ENCODE results near the gene CHRM5. TPM values are rescaled to one million over a fixed set of nuclear protein-coding genes. Genes with fewer than 3 reads are reported as not detected.

CHRM5 gene
- total RNA-seq, 1 experiment from 2014 or later = not detected

- no peak for DNase-seq (ENCODE audit: low read depth, low spot score)
- Histone ChIP-seq H3K27me3 (ENCODE audit: insufficient read depth, low read length) (no peaks in the 10 kb centered on the region), H3K9me2 (ENCODE audit: insufficient read depth) (no peaks in the 10 kb centered on the region), H3K4me3 (replicated peaks in 1 of 2; ENCODE audit: low read depth in 1 of 2, low read length in 2 of 2) (no peak overlapping the region), H3K4me1 (ENCODE audit: control insufficient read depth in 1 of 2, insufficient read depth in 2 of 2, low read length in 2 of 2) (peaks cover under 1 to 7% of the 10 kb centered on the region in 2 experiments; a peak in 2 of 4 replicates), H3K79me2 (ENCODE audit: insufficient read depth, low read length) (no peaks in the 10 kb centered on the region), H2AFZ (ENCODE audit: low read depth, low read length, poor library complexity, severe bottlenecking) (no peak overlapping the region), H3K4me2 (ENCODE audit: low read length) (no peak overlapping the region), H3K27ac (ENCODE audit: low read depth, low read length) (no peak overlapping the region), H3K9me3 (ENCODE audit: control insufficient read depth in 1 of 2, insufficient read depth in 1 of 2, low read depth in 1 of 2, low read length in 2 of 2) (peaks cover 0 to 5% of the 10 kb centered on the region in 2 experiments; a peak in 1 of 4 replicates), H3K9ac (ENCODE audit: low read length) (no peak overlapping the region), H3K36me3 (ENCODE audit: control insufficient read depth in 1 of 2, insufficient read depth in 2 of 2, low read length in 2 of 2) (no peaks in the 10 kb centered on the region), H4K20me1 (ENCODE audit: insufficient read depth) (no peaks in the 10 kb centered on the region)
- ChIA-PET POLR2A (no interaction called here), CTCF (interaction anchor here (1.1 kb wide), 1 partner anchor 102 kb away, joined by 6 read pairs; the partner anchor contains the start of gene KATNBL1), RAD21 (ENCODE audit: low non-redundant PET in 1 of 2, low total read pairs in 2 of 2, uncharacterized antibody in 2 of 2, unreplicated experiment in 2 of 2) (no interaction called here)
- intact Hi-C loops (cut with micrococcal nuclease) = no loop called here
- no TSS peak for BruUV-seq (replicated peaks)
- TF ChIP-seq SRF (IDR thresholded peaks at IDR 0.05; ENCODE audit: low read depth) = no peak
- TF ChIP-seq TCF7L2 (IDR thresholded peaks at IDR 0.05; ENCODE audit: borderline replicate concordance, extremely low read depth, insufficient read depth, insufficient read length) = no peak
- TF ChIP-seq REST (IDR thresholded peaks at IDR 0.05; ENCODE audit: low read depth) = no peak
- TF ChIP-seq EZH2 (IDR thresholded peaks at IDR 0.05) = no peak
- no peak for TF ChIP-seq EZH2phosphoT487 (IDR thresholded peaks at IDR 0.05; ENCODE audit: borderline replicate concordance)
- TF ChIP-seq EGR1 (IDR thresholded peaks at IDR 0.05; ENCODE audit: low read depth) = no peak
- no peak for TF ChIP-seq ZBTB33 (IDR thresholded peaks at IDR 0.05; ENCODE audit: extremely low read depth, insufficient replicate concordance, low read length)
- TF ChIP-seq RAD21 (IDR thresholded peaks at IDR 0.05; ENCODE audit: low read depth) = no peak
- no peak for TF ChIP-seq MAX (IDR thresholded peaks at IDR 0.05)
- TF ChIP-seq CTCF (IDR thresholded peaks at IDR 0.05 in 2 of 3, conservative IDR thresholded peaks at IDR 0.05 in 1 of 3; ENCODE audit: borderline replicate concordance in 1 of 3, insufficient read depth in 1 of 3, low read depth in 2 of 3, low read length in 2 of 3) = no peak
- no peak for ATAC-seq
Measured at GRCh38 chr15:34107315-34107714, 139.0 kb downstream of the CHRM5 start.
